Posterior cingulate gyrus (tissue), 11 donors: ENCODE results near the gene CFC1B.
"Not testable (repeated sequence)": the region's sequence is repeated elsewhere in the genome, so short reads cannot be mapped to it uniquely, and the experiment has no call there.

Experiments
- DNase-seq, 10 donors: peaks; one replicate each; pipeline versions ENCODE4 v3.0.0 to v3.0.0-alpha.2; 2020 to 2021; ENCODE audit warnings: mixed read lengths in 3 of 10
- intact Hi-C: fragments of 100-400 bp; cut with DNase I; formaldehyde crosslinking; loops from one replicate; pipeline ENCODE4 v1.15.1; 2023

CFC1B gene

DNA sequence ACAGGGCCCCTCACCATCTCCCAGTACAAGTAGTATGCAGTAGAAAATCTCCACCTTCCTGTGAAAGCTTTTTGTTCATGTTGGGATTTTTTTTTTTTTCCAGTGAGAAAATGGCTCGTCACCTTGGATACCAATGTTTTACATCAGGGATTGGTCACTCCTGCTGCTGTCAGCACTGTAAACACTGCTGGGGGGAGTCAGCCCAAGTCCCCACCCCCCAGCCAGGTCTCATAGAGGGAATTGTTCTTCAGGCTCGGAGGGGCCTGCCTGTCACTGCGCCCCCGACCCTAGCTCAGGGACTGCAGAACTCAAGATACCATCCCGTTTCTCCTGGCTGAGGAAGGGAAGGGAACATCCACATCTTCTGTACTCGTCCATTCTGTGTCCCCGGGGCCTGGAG lies at the start of gene CFC1B:
Gene CFC1B, plus strand, starts transcription at position 231 of the 400 bp plus-strand sequence. CDS start 263 bp downstream, outside the sequence.
- DNase-seq, intact Hi-C loops: not testable (repeated sequence)

DNA sequence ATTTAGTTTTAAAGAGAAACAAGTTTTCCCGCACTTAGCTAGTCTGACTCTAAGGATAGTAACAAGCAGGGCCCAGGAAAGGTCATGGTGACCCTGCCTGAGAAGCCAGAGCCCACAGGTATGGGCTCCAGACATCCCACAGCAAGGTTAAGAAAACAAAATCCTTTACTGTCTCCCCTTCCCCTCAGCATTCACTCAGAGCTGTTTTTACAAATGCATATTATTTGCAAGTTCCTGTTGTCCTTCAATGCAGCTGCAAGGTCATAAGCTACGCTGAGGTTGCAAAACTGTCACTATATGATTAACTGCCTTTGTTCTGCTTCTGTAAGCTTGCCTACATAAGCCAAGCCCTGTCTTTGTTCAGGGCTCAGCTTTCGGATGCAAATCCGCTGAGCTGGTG lies 29.9 kb upstream of the CFC1B start:
- DNase-seq: peak in 2 of 10 donors; percentile 3 to 12
- intact Hi-C loops: not testable (repeated sequence)

DNA sequence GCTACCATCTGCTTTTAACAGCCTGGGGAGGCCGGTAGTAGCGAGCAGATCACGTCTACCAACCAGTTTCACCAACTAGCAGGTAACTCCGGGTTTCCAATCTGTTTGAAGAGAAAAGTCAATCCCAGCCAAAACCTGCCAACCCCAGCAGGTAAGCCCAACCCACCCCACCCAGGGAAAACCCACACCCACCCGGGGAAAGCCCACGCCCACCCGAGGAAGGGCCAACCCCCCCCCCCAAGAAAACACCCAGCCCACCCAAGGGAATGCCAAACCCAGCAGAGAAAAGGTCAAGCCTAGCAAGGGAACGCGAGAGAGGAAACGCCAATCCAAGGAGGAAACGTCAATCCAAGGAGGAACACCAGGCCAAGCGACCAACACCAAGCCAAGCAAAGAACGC lies 11.8 kb upstream of the CFC1B start, which contains the start of gene POTEI:
Gene POTEI, minus strand, starts transcription at position 101 of the 400 bp plus-strand sequence. Its CDS starts 93 bp downstream, at position 8.
- intact Hi-C loops, DNase-seq: not testable (repeated sequence)

DNA sequence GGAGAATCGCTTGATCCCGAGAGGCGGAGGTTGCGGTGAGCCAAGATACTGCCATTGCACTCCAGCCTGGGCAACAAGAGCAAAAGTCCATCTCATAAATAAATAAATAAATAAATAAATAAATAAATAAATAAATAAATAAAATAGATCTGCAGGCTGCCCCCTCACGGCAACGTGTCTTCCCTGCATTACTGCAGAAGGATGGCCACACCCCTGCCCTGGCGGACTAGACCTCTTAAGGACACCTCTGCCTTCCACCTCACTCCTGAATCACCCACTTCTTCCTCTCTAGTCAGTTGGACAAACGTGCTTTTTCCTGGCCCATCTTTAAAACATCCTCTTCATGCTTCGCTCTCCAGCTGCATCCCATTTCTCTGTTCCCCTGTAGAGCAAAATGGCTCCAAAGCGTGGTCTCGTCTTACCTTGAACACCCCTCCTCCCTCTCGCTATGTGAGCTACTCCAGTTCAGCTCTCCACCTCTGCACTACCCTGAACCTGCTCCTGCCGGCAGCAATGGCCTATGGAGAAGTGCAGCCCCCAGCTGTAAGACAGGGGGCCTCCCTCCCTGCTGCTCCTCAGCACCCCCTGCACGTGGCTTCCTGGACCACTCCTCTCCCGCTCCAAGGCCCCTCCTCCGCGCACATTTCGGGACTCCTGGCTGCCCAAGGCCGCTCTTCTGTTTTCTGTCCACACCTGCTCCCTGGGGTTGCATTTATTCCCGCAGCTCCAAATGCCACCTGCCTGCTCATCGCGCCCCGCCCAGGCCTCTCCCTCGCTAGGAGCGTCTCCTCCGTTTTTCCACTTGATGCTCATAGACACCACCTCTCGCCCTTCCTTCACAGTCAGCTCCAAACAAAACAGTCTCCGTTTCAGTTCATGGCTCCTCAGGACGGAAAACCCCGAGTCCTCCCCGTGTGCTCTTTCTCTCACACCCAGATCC lies 9.9 kb upstream of the CFC1B start:
- intact Hi-C loops, DNase-seq: not testable (repeated sequence)

DNA sequence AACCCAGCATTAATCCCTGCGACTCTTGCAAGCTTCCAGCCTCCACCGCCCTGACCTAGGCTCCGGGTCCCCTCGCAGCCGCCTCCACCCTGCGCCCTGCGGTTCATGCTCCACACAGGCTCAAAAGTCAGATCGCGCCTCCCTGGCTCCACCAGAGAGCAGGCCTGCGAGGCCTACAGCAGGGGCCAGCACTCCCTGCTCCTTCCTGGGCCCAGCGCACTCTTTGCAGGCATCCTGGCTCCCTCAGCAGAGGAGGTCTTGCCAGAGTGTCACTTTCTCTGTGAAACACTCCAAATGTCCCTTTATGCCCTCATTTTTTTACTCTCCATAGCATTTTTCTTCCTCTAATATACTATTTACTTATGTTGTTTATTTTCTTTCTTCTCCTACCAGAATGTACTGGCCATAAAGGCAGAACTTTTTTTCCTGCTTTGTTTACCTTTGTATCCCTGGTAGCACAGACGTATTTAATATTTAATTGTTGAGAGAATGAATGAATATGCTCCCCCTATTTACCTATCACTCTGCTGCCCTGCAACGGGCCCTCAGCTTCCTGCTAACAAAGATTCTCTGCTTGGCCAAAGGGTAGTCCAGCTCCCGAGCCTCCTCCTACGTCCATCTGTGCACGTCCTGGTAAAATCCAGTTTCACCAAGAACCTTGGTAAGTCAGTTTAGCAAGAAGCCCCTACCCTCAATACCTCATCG lies 9.1 kb upstream of the CFC1B start:
- intact Hi-C loops, DNase-seq: not testable (repeated sequence)

DNA sequence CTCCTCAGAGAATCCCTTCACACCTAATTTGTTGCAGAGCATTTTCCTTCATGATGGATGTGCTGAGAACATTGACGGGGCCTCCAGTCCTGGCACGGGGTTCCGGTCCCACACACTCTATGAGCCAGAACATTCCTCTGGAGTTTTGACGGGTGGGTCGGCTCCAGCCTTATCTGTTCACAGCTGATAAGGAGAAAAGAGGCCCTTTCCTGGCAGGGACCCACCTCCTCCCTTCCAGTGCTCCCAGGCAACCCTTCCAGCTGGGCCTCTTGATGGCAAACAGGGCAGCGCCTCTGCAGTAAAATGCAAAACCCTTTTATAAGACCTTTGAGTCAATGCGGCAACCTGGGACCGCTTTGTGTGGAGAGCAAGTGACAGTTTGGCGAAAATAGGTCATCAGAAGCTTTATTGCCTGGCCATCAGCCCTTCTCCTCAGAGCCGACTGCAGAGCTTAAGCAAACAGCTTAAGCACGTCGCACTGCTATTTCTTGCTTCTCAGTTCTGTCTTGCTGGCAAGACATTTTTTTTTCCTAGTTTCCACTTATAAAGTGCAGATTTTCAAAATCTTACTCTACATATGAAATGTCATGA lies 2.4 kb upstream of the CFC1B start:
- intact Hi-C loops, DNase-seq: not testable (repeated sequence)

DNA sequence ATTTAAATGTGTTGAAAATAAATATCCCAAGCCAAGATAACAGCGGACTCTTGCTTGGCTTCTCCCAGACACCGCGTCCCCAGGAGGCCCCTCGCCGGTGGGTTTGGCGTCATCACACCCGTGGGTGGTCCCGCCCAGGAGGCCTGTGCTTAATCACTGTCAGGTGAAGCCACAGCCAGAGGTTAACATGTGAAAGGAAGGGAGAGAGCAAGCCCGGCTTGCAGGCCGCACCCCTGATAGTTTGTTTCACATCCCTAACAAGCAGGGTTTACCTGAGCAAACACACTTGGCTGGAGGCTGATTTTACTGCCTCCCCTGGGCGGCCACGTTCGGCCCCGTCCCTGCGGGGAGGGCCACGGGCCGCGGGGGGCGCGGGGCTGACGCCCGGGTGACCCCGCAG lies 1.4 kb downstream of the CFC1B start:
- DNase-seq, intact Hi-C loops: not testable (repeated sequence)

DNA sequence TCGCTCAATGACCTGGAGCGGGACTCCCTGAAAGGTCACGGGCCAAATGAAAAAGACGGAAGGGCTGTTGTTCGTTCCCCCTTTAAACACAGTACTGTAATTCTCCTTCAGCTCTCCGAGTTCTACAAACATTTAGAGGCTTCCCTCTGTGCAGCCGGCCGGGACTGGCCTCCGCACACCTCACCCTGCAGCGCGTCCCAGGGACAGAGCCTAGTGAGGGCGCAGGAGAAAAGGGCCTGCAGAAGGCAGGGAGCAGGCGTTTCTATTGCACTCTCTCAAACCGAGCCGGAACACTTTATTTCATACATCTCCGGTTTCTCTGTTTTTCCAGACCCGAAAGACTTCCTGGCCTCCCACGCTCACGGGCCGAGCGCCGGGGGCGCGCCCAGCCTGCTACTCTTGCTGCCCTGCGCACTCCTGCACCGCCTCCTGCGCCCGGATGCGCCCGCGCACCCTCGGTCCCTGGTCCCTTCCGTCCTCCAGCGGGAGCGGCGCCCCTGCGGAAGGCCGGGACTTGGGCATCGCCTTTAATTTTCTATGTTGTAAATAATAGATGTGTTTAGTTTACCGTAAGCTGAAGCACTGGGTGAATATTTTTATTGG lies 6.4 kb downstream of the CFC1B start:
- intact Hi-C loops: not testable (repeated sequence)

DNA sequence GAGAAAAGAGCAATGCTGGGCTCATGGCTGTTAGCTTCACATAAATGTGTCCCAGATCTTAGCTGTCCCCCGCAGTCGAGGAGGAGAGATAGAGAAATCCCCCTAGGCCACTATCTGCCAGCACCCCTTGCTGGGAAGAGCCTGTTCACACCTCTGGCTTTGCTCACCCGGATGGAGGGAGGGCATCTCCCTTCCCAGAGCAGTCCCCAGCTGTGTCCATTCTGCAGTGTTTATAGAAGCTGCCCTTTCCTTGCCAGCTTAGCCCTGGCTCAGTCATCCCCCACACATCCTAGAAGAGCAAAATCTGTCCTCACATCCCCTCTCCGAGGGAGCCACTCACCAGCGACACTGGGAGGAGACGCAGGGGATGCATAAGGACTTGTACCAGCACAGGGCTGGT lies 8.5 kb downstream of the CFC1B start:
- DNase-seq, intact Hi-C loops: not testable (repeated sequence)

More for the DNA sequence above, 6.4 kb downstream of the CFC1B start:
- DNase-seq: not testable (repeated sequence)

DNA sequence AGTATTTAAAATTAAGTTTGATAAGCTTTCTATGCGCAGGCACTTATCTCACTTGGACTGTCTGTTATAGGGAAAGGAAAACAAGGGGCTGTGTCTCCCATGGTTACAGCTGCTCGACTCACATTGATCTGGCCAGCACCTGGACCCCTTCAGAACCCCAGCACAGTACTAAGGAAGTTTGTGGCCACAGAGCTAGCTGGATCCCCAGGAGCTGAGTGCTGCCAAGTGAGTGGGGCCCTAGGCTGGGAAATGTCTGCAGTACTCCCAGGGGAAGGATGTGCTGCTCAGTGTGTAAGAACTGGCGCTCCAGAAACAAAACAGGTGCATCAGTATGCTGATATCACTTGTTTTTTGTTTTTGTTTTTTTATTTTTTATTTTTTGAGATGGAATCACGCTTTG lies 9.2 kb downstream of the CFC1B start:
- intact Hi-C loops: not testable (repeated sequence)

DNA sequence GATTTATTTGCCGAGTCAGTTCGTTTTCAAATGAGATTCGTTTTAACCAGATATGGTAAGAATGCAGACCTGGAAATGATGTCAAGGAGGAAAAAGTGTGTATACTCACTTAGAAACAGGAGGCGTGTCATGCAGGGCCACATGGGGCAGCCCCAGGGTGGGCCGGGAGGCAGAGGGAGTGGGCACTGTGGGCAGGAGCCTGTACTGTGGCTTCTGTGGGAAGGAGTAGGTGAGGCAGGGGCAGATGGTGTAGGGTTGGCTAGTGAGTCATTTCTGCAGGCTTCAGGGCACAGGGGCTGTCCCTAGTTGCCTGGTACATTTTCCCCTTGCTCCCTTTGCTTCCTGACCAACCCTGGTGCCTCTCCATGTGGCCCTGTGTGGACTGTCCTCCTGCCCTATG lies 10.2 kb downstream of the CFC1B start:
- DNase-seq, intact Hi-C loops: not testable (repeated sequence)

More for the DNA sequence above, 9.2 kb downstream of the CFC1B start:
- not testable (repeated sequence) for DNase-seq

DNA sequence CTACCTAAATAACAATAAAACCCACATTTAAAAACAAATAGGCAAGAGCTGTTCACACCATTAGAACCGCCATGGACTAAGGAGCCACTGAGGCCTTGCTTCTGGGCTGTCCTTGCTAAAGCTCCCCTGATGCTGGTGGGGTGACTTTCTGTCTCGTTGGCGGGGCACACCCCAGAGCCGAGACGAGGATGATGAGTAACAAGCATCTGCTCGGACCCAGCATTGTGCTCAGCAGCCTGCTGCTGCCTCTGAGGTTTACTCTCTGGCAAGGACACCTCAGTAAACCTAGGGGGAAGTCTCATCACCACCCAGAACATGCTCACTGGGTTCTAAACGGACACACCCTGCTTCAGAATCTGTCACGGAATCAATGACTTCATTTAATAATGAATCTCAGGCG lies 10.7 kb downstream of the CFC1B start:
- intact Hi-C loops, DNase-seq: not testable (repeated sequence)

DNA sequence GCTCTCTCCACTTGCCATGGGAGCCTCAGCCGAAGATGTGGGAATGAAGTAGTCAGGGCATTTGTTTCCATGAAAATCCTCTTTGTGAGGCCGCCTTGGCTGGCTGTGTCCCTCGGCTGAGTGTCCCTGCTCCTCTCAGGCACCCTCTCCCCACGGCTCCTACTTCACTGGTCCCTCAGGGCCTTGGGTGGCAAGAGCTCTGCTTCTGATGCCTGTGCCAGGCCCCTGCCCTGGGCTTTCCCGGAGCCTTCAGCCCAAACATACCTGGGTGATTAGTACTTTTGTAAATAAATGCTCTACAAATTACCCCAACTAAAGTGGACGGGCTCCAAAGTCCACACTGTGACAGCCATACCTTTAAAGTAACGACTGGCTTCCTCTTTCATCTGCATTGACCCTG lies 15.6 kb downstream of the CFC1B start:
- DNase-seq, intact Hi-C loops: not testable (repeated sequence)

DNA sequence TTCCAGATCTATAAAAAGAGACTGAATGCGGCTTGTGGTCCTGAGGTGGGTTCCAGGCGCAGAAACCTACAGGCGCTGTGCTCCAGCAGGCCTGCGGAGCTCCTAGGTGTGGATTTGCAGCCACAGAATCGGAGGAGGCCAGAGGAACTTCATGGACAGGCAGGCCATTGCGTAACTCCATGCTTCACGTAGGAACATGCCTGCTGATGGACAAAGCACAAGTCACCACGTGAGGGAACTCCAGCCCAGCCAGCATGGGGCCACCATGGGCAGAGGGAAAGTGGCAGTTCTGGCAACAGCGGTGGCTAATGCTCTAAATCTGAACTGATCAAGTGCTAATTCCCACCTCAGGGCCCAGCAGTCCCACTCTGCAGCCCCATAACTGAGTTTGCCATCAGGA lies 17.2 kb downstream of the CFC1B start:
- intact Hi-C loops: not testable (repeated sequence)

DNA sequence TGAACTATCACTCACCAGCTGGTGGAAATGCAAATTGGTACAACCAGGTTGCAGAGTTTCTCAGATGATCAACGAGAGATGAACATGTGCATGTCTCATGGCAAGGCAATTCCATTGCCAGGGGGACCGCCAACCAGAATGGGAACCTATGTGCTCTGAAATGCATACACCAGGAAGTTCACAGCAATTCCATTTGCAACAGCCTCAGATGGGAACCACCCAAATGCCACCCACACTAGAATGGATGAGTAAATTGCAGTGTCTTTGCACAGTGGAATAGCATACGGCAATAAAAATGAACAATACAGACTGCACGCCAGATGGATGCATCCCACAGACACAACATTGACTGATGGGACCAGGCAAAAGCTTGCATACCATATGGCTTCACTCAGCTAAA lies 21.8 kb downstream of the CFC1B start:
- DNase-seq, intact Hi-C loops: not testable (repeated sequence)

More for the DNA sequence above, 17.2 kb downstream of the CFC1B start:
- DNase-seq: not testable (repeated sequence)

DNA sequence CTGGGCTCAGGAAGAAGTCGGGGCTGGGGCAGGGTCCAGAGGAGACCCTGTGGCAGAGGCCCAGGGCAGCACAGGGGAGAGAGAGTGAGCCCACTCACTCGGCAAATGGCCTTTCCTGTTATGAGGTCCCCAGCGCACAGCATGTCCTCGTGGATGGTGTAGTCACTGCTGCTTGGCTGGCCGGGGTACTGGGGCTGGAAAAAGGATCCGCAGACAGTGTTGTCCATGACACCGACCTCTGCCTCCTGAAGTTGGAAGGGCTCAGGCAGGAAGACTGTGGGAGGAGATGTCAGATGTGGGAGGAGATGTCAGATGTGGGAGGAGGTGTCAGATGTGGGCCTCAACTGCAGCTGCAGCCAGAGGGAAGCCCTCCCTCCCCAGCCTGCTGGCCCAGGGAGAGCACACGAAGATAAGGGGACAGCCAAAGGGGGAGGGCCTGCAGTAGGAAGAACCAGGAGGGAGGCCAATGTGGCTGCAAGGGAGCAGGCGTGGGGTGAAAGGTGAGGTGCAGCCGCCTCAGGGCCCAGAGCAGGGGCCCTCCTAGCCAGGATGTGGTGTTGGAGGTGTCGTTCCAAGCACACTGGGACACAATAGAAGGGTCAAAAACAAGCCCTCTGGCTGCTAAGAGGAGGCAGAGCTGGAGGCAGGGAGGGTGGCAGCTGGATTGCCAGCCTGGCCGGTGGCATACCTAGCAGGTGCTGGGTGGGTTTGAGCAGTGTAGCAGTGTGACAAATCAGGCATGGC lies 22.9 kb downstream of the CFC1B start:
- DNase-seq, intact Hi-C loops: not testable (repeated sequence)

DNA sequence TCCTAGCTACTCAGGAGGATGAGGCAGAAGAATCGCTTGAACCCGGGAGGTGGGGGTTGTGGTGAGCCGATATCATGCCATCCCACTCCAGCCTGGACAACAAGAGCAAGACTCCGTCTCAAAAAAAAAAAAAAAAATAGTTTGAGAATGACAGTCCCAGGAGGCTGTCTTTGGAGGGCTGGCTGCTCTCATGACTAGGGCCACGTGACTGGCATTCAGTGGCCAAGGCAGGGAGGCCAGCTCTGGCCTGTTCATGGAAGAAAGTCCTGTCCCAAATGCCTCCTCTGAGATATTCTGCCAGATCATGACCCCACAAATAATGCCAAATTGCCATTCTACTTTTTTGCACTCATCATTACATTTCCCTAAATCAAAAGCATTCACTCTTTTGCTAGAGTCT lies 24.0 kb downstream of the CFC1B start:
- intact Hi-C loops, DNase-seq: not testable (repeated sequence)

DNA sequence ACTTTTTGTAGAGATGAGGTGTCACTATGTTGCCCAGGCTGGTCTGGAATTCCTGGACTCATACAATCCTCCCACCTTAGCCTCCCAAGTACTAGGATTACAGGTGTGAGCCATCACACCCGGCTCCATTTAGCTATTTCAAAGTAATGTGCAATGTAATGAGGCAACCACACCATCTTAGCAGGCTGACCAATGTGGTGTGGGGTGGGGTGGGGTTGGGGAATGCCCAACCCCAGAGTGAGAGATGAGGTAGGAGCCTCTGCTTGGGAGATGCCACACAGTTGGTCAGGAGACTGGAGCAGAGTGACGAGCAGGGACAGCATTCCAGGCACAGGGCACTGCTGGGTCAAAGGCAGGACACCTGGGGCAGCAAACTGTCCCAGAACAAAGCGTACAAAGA lies 27.4 kb downstream of the CFC1B start:
- intact Hi-C loops, DNase-seq: not testable (repeated sequence)

DNA sequence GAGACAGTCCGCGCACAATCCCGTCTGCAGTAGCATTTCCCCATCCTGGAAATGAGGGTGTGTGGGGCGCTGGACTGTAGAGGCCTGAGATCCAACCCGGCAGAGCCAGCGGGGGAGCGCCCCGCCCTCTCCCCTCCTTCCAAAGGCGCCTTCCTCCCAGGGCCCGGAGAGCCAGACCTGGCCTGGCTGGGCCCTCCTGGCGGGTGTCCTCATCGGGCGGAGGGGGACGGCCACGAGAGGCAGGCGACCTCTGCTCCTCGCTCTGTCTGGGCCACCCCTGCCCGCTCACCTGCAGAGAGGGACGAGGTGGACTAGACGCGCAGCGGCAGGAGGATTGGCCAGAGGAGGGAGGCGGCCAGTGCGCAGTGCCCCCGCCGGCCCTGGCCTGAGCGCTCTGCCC lies 28.5 kb downstream of the CFC1B start:
- DNase-seq, intact Hi-C loops: not testable (repeated sequence)
